HG02678 (cell line): ENCODE data around the gene OR10G8.

Experiments
- ATAC-seq: cut with Tn5 transposase; IDR thresholded peaks from one replicate; pipeline ENCODE4 v1.9.1; 2021; ENCODE audit warnings: mild to moderate bottlenecking, moderate library complexity; ENCODE audit not compliant: unreplicated experiment

OR10G8 gene

DNA sequence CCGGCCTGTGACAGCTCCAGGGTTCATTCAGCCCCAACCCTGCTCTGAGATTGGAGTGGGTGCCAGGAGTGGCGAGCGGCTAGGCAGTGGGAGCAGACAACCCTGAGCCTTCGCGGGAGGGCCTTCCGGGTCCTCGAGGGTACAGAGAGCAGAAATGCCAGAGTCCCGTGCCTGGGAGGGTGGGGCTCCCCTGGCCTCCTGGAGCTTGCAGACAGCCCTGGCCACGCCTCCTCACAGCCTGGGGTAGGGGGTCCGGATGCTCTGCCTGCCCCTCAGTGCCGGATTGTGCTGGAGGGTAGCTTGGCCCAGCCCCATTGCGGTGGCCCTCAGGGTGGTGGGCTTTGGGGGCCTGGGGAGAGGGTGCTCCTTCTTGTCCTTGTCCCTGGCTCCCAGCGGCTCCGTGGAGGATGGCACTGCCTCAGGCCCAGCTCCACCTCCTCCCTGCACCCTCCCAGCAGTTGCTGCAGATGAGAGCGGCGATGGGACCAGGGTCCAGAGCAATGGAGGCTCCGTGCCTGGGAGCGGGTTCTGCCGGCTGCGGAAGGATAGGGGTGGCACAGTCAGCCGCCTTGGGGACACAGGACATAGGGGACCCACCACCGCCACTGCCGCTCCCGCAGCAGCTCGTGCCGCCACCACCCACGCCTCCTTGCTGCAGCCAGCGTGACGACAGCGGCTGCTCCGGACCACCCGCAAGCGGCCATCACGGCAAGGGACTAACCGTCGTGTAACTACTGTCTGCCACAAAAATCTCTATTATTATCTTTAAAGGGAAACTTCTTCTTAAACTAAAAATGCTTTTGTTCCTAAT, 49.4 kb downstream of the OR10G8 start:
- peak; percentile 68 for ATAC-seq

DNA sequence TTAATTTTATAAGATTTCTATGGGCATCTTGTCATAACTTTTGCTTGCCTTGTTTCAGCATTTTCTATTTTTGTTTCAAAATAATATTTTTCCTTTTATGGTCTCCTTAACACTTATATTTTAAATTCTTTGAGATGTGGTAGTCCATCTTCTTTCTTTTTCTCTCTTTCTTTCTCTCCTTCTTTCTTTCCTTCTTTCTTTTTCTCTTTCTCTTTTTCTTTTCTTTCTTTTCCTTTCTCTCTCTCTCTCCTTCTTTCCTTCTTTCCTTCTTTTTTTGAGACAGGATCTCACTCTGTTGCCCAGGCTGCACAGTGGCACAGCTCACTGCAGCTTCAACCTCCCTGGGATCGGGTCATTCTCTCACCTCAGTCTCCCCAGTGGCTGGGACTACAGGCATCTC, 50.7 kb downstream of the OR10G8 start:
- no peak for ATAC-seq

DNA sequence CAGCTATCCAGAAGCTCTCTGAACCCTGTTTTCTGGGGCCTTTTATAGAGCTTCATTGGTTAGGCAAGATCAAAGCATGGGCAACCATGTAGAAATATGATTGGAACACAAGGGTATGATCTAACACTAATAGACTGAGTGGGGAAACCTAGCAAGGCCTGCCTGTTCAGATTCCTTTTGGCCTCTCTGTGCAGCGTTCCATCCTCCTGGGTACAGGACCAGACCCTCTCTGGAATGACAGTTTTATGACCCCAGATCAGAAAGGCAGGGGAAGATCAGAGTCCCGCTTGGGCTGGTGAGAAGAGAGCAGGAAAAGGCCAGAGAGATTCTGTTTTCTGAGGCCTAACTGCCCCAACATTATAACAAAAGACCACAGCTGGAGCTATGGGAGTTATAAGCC, 52.0 kb downstream of the OR10G8 start:
- no peak for ATAC-seq

DNA sequence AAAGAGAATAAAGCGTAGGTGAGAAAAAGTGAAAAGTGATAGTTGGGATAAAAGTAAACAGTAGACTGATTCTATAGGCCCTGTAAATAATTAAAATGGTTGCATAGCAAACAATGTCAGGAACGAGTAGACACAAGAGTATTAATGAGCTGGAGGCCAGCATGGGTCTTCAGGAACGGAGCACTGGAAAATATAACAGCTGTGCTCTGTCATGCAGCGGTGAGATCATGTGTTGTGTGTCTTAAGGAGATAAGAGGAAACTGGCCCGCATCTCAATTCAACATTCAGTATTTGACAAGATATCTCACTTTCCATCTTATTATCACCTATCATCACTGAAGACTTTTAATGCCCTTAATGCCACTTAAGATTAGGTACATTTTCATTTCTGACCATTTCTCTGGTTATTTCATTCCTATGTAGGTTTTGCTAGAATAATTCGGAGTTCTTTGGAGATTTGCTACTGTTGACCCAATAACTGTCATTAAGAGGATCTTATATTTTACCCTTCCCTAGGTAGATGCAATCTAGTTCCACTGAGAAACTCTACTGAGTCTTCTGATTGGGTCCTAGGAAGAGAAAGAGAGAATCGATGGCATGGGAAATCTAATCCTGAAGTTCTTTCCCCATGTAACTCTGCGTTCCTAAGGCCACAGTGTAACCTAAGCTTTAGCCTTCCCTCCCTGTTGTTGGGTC, 53.2 kb downstream of the OR10G8 start:
- no peak for ATAC-seq
